Naive thymus-derived CD4-positive, alpha-beta T cell (primary cell): ENCODE data around the gene MAPK8IP1. TPM values are rescaled to one million over a fixed set of nuclear protein-coding genes. Genes with fewer than 3 reads are reported as not detected.

ENCODE experiments used
- ATAC-seq: fragments of 150-1000 bp; cut with Tn5 transposase; 2 replicates; pipeline ENCODE4 v1.10.0; 2021; ENCODE audit warnings: mild to moderate bottlenecking, moderate library complexity
- CTCF ChIA-PET: fragments of 350-600 bp; sonication (Branson Sonifier 250); formaldehyde crosslinking; loops from one replicate; lab custom pipeline; 2021; ENCODE audit warnings: antibody characterized with exemption; lab: Charles Lee
- POLR2A ChIA-PET: fragments of 350-600 bp; sonication (Branson Sonifier 250); formaldehyde crosslinking; loops from one replicate; lab custom pipeline; 2021; ENCODE audit warnings: antibody characterized with exemption, inconsistent platforms; lab: Charles Lee
- DNase-seq, 9 donors: peaks; one replicate each; pipeline versions ENCODE4 v3.0.0 to v3.0.0-alpha.2; 2020 to 2022; ENCODE audit warnings: mixed read lengths in 1 of 9
- H3K27ac ChIP-seq: one replicate; pipeline ENCODE4 v1.7.0; 2013; ENCODE audit warnings: mild to moderate bottlenecking, low read depth, low read length, moderate library complexity
- H3K27me3 ChIP-seq, 2 donors: one replicate each; pipeline ENCODE4 v1.7.0; 2013; ENCODE audit warnings: low read length in 2 of 2, mild to moderate bottlenecking in 2 of 2, moderate library complexity in 2 of 2; ENCODE audit not compliant: control insufficient read depth in 2 of 2, insufficient read depth in 2 of 2
- H3K36me3 ChIP-seq, 3 experiments: 1 replicate in 2 of 3; 2 replicates in 1 of 3; pipeline ENCODE4 v1.7.0; 2013; ENCODE audit warnings: low read length in 3 of 3, mild to moderate bottlenecking in 3 of 3, moderate library complexity in 1 of 3; ENCODE audit not compliant: insufficient read depth in 3 of 3, control insufficient read depth in 2 of 3
- H3K4me1 ChIP-seq, 2 donors: one replicate each; pipeline ENCODE4 v1.7.0; 2013; ENCODE audit warnings: low read length in 2 of 2, mild to moderate bottlenecking in 2 of 2, moderate library complexity in 1 of 2; ENCODE audit not compliant: control insufficient read depth in 2 of 2, insufficient read depth in 2 of 2
- H3K4me3 ChIP-seq: 2 replicates; pipeline ENCODE4 v1.7.0; 2013; ENCODE audit warnings: mild to moderate bottlenecking, low read length
- H3K9me3 ChIP-seq, 3 experiments: 1 replicate in 2 of 3; 2 replicates in 1 of 3; pipeline ENCODE4 v1.7.0; 2013; ENCODE audit warnings: low read length in 3 of 3; ENCODE audit not compliant: control insufficient read depth in 2 of 3
- H3K27ac Mint-ChIP-seq, 9 donors: one replicate each; pipeline ENCODE4 v1.8.0; 2020 to 2022; ENCODE audit warnings: mixed read lengths in 9 of 9, mild to moderate bottlenecking in 8 of 9, moderate library complexity in 5 of 9, inconsistent platforms in 2 of 9
- H3K27me3 Mint-ChIP-seq, 5 donors: one replicate each; pipeline ENCODE4 v1.8.0; 2021 to 2022; ENCODE audit warnings: mixed read lengths in 5 of 5, mild to moderate bottlenecking in 1 of 5
- H3K36me3 Mint-ChIP-seq, 5 donors: one replicate each; pipeline ENCODE4 v1.8.0; 2020 to 2022; ENCODE audit warnings: mixed read lengths in 5 of 5, mild to moderate bottlenecking in 3 of 5, inconsistent platforms in 1 of 5
- H3K4me1 Mint-ChIP-seq, 7 donors: one replicate each; pipeline ENCODE4 v1.8.0; 2020 to 2022; ENCODE audit warnings: mixed read lengths in 7 of 7, mild to moderate bottlenecking in 3 of 7, inconsistent platforms in 1 of 7
- H3K4me3 Mint-ChIP-seq, 10 donors: one replicate each; pipeline ENCODE4 v1.8.0; 2020 to 2022; ENCODE audit warnings: mild to moderate bottlenecking in 10 of 10, mixed read lengths in 10 of 10, moderate library complexity in 6 of 10, inconsistent platforms in 2 of 10
- H3K9me3 Mint-ChIP-seq, 11 donors: one replicate each; pipeline ENCODE4 v1.8.0; 2020 to 2022; ENCODE audit warnings: mixed read lengths in 11 of 11, mild to moderate bottlenecking in 4 of 11, inconsistent platforms in 1 of 11, moderate library complexity in 1 of 11
- intact Hi-C, 2 donors: fragments of 100-400 bp; cut with micrococcal nuclease; formaldehyde crosslinking; loops; one replicate each; pipeline ENCODE4 v1.15.1; 2023
- polyA plus RNA-seq, 2 donors: library from polyadenylated mRNA; unstranded; fragments of 300-500 nt; fragmentation: Illumina TruSeq; gene quantifications; one replicate each; pipeline ENCODE4 v1.2.3, GENCODE V29; 2021
- total RNA-seq, 6 experiments: library from RNA in 5 of 6; stranded (reverse) in 5 of 6; gene quantifications; 1 replicate in 5 of 6; 2 replicates in 1 of 6; pipeline ENCODE4 v1.2.3 and lab custom pipeline; 2021 to 2026

Gene MAPK8IP1
- total and polyA plus RNA-seq, 7 experiments from 2014 or later = 0.65 to 7.0 (median 0.92) TPM; not detected in 2

DNA sequence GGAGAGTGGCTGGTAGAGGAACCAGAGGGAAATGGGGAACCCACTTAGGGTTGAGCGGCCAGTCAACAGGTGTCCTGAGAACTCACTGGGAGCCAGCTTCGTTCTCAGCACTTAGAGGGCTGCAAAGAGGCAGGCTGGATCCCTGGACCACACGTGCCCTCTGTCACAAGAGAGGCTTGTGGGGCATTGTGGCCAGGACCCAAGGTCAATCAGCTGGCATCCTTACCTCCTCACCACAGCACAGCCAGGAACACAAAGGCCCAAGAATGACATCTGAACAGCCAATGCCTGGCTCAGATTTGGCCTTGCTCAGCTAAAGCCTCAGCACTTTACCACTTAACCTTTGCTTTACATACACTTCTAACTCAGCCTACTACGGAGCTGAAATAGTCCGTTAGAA is 7.4 kb downstream of the MAPK8IP1 start:
- peaks cover 13 to 28% (median 25%) of the 10 kb centered on the region in 5 donors for H3K27me3 Mint-ChIP-seq
- ATAC-seq (no peak), DNase-seq (no peak)
- intact Hi-C loops = no loop called here
- Histone ChIP-seq H3K36me3 (no peaks in the 10 kb centered on the region), H3K27me3 (peaks cover 0 to 5% of the 10 kb centered on the region in 2 donors), H3K4me1 (no peaks in the 10 kb centered on the region), H3K27ac (no peak overlapping the region), H3K9me3 (no peaks in the 10 kb centered on the region), H3K4me3 (no peak overlapping the region)
- H3K36me3 Mint-ChIP-seq = peaks cover 0 to 9% (median 0%) of the 10 kb centered on the region in 5 donors
- POLR2A ChIA-PET = no interaction called here
- H3K9me3 Mint-ChIP-seq = peaks cover 0 to 3% (median 0%) of the 10 kb centered on the region in 11 donors
- CTCF ChIA-PET = no interaction called here
- H3K27ac Mint-ChIP-seq = no peak overlapping the region
- H3K4me3 Mint-ChIP-seq = no peak overlapping the region
- H3K4me1 Mint-ChIP-seq = peaks cover 0 to 4% (median 0%) of the 10 kb centered on the region in 7 donors

GRCh38 chr11:45894555-45895247 is 9.2 kb downstream of the MAPK8IP1 start:
- H3K27me3 Mint-ChIP-seq = peaks cover 29 to 42% (median 33%) of the 10 kb centered on the region in 5 donors
- peaks cover 7 to 8% of the 10 kb centered on the region in 2 donors for H3K4me1 ChIP-seq
- no peak for ATAC-seq
- no peak overlapping the region for H3K27ac Mint-ChIP-seq
- H3K27ac ChIP-seq = no peak overlapping the region
- no peak overlapping the region for H3K4me3 ChIP-seq
- peaks cover 0 to 8% (median 4%) of the 10 kb centered on the region in 7 donors for H3K4me1 Mint-ChIP-seq
- H3K36me3 Mint-ChIP-seq = peaks cover 0 to 4% (median 0%) of the 10 kb centered on the region in 5 donors
- POLR2A ChIA-PET = no interaction called here
- H3K27me3 ChIP-seq = peaks cover 0 to 5% of the 10 kb centered on the region in 2 donors
- no peak for DNase-seq
- intact Hi-C loops = no loop called here
- peaks cover 0 to 2% (median 0%) of the 10 kb centered on the region in 11 donors for H3K9me3 Mint-ChIP-seq
- CTCF ChIA-PET = no interaction called here
- H3K4me3 Mint-ChIP-seq = no peak overlapping the region
- H3K9me3 ChIP-seq = no peaks in the 10 kb centered on the region
- no peaks in the 10 kb centered on the region for H3K36me3 ChIP-seq

GRCh38 chr11:45895553-45896259 is 10.3 kb downstream of the MAPK8IP1 start:
- peaks cover 0 to 4% (median 0%) of the 10 kb centered on the region in 5 donors for H3K36me3 Mint-ChIP-seq
- intact Hi-C loops = no loop called here
- H3K27ac Mint-ChIP-seq = no peak overlapping the region
- Histone ChIP-seq H3K36me3 (no peaks in the 10 kb centered on the region), H3K4me3 (no peak overlapping the region), H3K27me3 (peaks cover 0 to 5% of the 10 kb centered on the region in 2 donors), H3K4me1 (peaks cover 7 to 9% of the 10 kb centered on the region in 2 donors), H3K27ac (no peak overlapping the region), H3K9me3 (no peaks in the 10 kb centered on the region)
- no peak overlapping the region for H3K4me3 Mint-ChIP-seq
- H3K9me3 Mint-ChIP-seq = peaks cover 0 to 3% (median 0%) of the 10 kb centered on the region in 11 donors
- ChIA-PET POLR2A (no interaction called here), CTCF (no interaction called here)
- peaks cover 33 to 46% (median 38%) of the 10 kb centered on the region in 5 donors for H3K27me3 Mint-ChIP-seq
- H3K4me1 Mint-ChIP-seq = peaks cover 0 to 8% (median 4%) of the 10 kb centered on the region in 7 donors
- DNase-seq (no peak), ATAC-seq (no peak)

GRCh38 chr11:45896422-45896984 is 11.1 kb downstream of the MAPK8IP1 start:
- POLR2A ChIA-PET = no interaction called here
- CTCF ChIA-PET = no interaction called here

GRCh38 chr11:45897556-45897955 is 12.1 kb downstream of the MAPK8IP1 start:
- Mint-ChIP-seq H3K4me1 (peaks cover 0 to 8% (median 4%) of the 10 kb centered on the region in 7 donors), H3K4me3 (peak overlapping the region in 1 of 10 donors; percentile 7), H3K9me3 (peaks cover 0 to 3% (median 0%) of the 10 kb centered on the region in 11 donors), H3K36me3 (peaks cover 0 to under 1% (median 0%) of the 10 kb centered on the region in 5 donors), H3K27me3 (peaks cover 31 to 48% (median 42%) of the 10 kb centered on the region in 5 donors), H3K27ac (no peak overlapping the region)
- Histone ChIP-seq H3K9me3 (no peaks in the 10 kb centered on the region), H3K4me3 (no peak overlapping the region), H3K27me3 (peaks cover 0 to 5% of the 10 kb centered on the region in 2 donors), H3K36me3 (no peaks in the 10 kb centered on the region), H3K4me1 (peaks cover 7 to 9% of the 10 kb centered on the region in 2 donors), H3K27ac (no peak overlapping the region)
- ChIA-PET POLR2A (no interaction called here), CTCF (interaction anchor here (0.6 kb wide), 1 partner anchor 38 kb away, joined by 4 read pairs; no protein-coding TSS in a partner anchor)
- intact Hi-C loops = no loop called here
- DNase-seq = no peak
- ATAC-seq = no peak

More at GRCh38 chr11:45896422-45896984, 11.1 kb downstream of the MAPK8IP1 start:
- Mint-ChIP-seq H3K27ac (no peak overlapping the region), H3K4me1 (peaks cover 0 to 8% (median 4%) of the 10 kb centered on the region in 7 donors), H3K4me3 (no peak overlapping the region), H3K27me3 (peaks cover 36 to 51% (median 43%) of the 10 kb centered on the region in 5 donors), H3K9me3 (peaks cover 0 to 3% (median 0%) of the 10 kb centered on the region in 11 donors), H3K36me3 (peaks cover 0 to 4% (median 0%) of the 10 kb centered on the region in 5 donors)
- no peak overlapping the region for H3K27ac ChIP-seq
- H3K9me3 ChIP-seq = no peaks in the 10 kb centered on the region
- H3K27me3 ChIP-seq = peaks cover 0 to 5% of the 10 kb centered on the region in 2 donors
- no peak for DNase-seq
- intact Hi-C loops = no loop called here
- ATAC-seq = no peak
- H3K4me3 ChIP-seq = no peak overlapping the region
- no peaks in the 10 kb centered on the region for H3K36me3 ChIP-seq
- H3K4me1 ChIP-seq = peaks cover 7 to 9% of the 10 kb centered on the region in 2 donors

DNA sequence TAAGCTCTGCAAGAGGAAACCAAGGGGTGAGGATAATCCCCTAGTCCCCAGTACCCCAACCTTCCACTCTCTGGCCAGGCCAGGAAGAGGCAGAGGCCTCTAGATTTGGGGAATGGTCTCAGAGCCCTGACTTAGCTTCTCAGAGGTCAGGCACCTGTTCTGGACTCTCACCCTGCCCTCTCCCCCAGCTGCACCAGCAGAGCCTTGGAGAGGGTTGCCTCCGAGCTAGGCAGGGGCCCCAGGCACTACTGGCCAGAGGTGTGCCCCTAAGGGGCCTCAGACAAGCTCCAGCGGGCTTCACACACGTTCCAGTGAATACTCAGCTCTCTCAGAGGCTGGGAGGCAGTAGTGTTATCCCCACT is 13.6 kb downstream of the MAPK8IP1 start:
- peaks cover 0 to 3% (median 0%) of the 10 kb centered on the region in 11 donors for H3K9me3 Mint-ChIP-seq
- H3K4me3 ChIP-seq = no peak overlapping the region
- ChIA-PET POLR2A (no interaction called here), CTCF (no interaction called here)
- ATAC-seq (no peak), DNase-seq (no peak)
- intact Hi-C loops = loop anchor here (1.0 kb wide), 2 partner anchors 14 to 19 kb away; partner anchors contain the start of gene MAPK8IP1 (in 2 of the 2)
- H3K4me1 Mint-ChIP-seq = peaks cover 0 to 8% (median 4%) of the 10 kb centered on the region in 7 donors
- peaks cover 29 to 48% (median 38%) of the 10 kb centered on the region in 5 donors for H3K27me3 Mint-ChIP-seq
- peaks cover 0 to 5% of the 10 kb centered on the region in 2 donors for H3K27me3 ChIP-seq
- no peaks in the 10 kb centered on the region for H3K36me3 Mint-ChIP-seq
- H3K4me1 ChIP-seq = peaks cover 7 to 9% of the 10 kb centered on the region in 2 donors
- H3K27ac Mint-ChIP-seq = no peak overlapping the region
- peak overlapping the region; percentile 35 to 79 (median 64) for H3K4me3 Mint-ChIP-seq
- H3K36me3 ChIP-seq = no peaks in the 10 kb centered on the region
- H3K9me3 ChIP-seq = no peaks in the 10 kb centered on the region
- no peak overlapping the region for H3K27ac ChIP-seq
